IPS-11a (cell line): Measurements from ENCODE around the gene GFI1B.
"Not testable (repeated sequence)": the region's sequence is repeated elsewhere in the genome, so short reads cannot be mapped to it uniquely, and the experiment has no call there.

Experiments used
- H3K4me3 ChIP-seq: one replicate; pipeline ENCODE4 v1.5.1; 2013; ENCODE audit warnings: low read depth, low read length, control low read depth

GFI1B gene

GRCh38 chr9:132989998-132990557, 11.6 kb downstream of the GFI1B start:
- not testable (repeated sequence) for H3K4me3 ChIP-seq

GRCh38 chr9:132990781-132991180, 12.3 kb downstream of the GFI1B start:
- H3K4me3 ChIP-seq: no peak overlapping the region

GRCh38 chr9:132991351-132992300, 13.1 kb downstream of the GFI1B start:
- H3K4me3 ChIP-seq: no peak overlapping the region

GRCh38 chr9:132993511-132993939, 15.0 kb downstream of the GFI1B start:
- no peak overlapping the region for H3K4me3 ChIP-seq

- H3K4me3 ChIP-seq: no peak overlapping the region
These were observed 16.1 kb downstream of the GFI1B start for GRCh38 chr9:132994410-132995120.

- no peak overlapping the region for H3K4me3 ChIP-seq
These were observed 16.6 kb downstream of the GFI1B start for GRCh38 chr9:132995121-132995420.

- H3K4me3 ChIP-seq: no peak overlapping the region
These were observed 17.4 kb downstream of the GFI1B start for GRCh38 chr9:132995879-132996278.

GRCh38 chr9:132996526-132996925, 18.0 kb downstream of the GFI1B start:
- no peak overlapping the region for H3K4me3 ChIP-seq

GRCh38 chr9:132997591-132997990, 19.1 kb downstream of the GFI1B start:
- H3K4me3 ChIP-seq: no peak overlapping the region

- H3K4me3 ChIP-seq: not testable (repeated sequence)
These were observed 19.7 kb downstream of the GFI1B start for GRCh38 chr9:132998221-132998620.

GRCh38 chr9:132998831-132999635, 20.5 kb downstream of the GFI1B start:
- H3K4me3 ChIP-seq: no peak overlapping the region

- H3K4me3 ChIP-seq: no peak overlapping the region
These were observed 23.9 kb downstream of the GFI1B start for GRCh38 chr9:133002147-133003070.

GRCh38 chr9:133003071-133003461, 24.6 kb downstream of the GFI1B start:
- no peak overlapping the region for H3K4me3 ChIP-seq

GRCh38 chr9:133003671-133004090, 25.2 kb downstream of the GFI1B start:
- H3K4me3 ChIP-seq: no peak overlapping the region

GRCh38 chr9:133004091-133004998, 25.9 kb downstream of the GFI1B start:
- no peak overlapping the region for H3K4me3 ChIP-seq

GRCh38 chr9:133004999-133005760, 26.7 kb downstream of the GFI1B start:
- H3K4me3 ChIP-seq: no peak overlapping the region

GRCh38 chr9:133005957-133006356, 27.5 kb downstream of the GFI1B start:
- no peak overlapping the region for H3K4me3 ChIP-seq

GRCh38 chr9:133006731-133007352, 28.3 kb downstream of the GFI1B start:
- H3K4me3 ChIP-seq: no peak overlapping the region
